ENCODE measurements around the gene APOO. TPM values are rescaled to one million over a fixed set of nuclear protein-coding genes. Genes with fewer than 3 reads are reported as not detected.

The APOO gene
- total RNA-seq, 2 donors from 2014 or later = 20.6 to 28.4 TPM

DNA sequence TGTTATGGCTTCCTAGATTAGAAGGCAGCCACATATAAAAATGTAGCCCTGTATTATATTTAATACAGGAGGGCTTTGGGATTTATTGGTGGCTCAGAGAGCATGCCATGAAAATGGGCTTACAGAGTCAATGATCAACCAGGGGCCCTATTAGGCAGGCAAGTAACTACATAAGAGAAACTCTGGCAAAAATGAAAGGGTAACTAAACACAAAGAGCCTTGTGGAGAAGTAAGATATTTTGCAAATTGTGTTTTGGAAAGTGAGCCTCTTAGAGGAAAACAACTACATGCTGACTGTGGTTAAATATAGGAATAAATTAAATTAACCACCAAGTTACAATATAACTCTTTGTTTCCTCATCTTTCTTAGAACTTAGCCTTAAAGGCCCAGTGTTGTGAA is 119.2 kb downstream of the APOO start:
- ATAC-seq (no peak), DNase-seq (ENCODE audit: low spot score in 2 of 2) (no peak)
- no peak overlapping the region for H3K27ac Mint-ChIP-seq
- H3K36me3 Mint-ChIP-seq = peaks cover 19 to 28% of the 10 kb centered on the region in 2 donors
- H3K9me3 Mint-ChIP-seq = no peaks in the 10 kb centered on the region

DNA sequence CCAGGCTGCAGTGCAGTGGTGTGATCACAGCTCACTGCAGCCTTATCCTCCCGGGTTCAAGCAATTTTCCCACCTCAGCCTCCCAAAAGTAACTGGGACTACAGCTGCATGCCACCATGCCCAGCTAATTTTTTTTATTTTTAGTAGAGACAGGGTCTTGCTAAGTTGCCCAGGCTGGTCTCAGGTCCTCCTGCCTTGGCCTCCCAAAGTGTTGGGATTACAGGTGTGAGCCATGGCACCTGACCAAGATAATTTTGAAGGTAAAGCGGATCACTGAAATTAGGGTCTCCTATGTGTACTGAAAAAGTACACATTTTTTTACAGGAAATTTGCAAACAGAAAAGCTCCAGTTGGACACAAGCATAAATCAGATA is 120.0 kb downstream of the APOO start:
- Mint-ChIP-seq H3K27ac (no peak overlapping the region), H3K36me3 (peaks cover 20 to 29% of the 10 kb centered on the region in 2 donors), H3K9me3 (no peaks in the 10 kb centered on the region)
- DNase-seq (ENCODE audit: low spot score in 2 of 2) (no peak), ATAC-seq (no peak)

DNA sequence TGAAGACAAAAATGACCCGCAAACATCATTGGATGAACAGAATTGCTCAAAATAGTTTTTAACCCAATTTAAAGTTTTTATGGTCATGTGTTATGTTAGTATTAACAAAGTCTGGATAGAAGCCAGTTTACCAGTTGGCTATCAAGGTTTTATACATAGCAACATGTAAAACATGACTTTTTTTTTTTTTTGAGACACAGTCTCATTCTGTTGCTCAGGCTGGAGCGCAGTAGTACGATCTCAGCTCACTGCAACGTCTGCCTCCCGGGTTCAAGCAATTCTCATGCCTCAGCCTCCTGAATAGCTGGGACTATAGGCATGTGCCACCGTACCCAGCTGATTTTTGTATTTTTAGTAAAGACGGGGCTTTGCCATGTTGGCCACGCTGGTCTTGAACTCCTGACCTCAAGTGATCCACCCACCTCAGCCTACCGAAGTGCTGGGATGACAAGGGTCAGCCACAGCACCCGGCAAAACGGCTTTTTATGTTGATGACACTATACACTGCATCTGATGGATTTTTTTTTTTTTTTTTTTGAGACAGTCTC is 121.4 kb downstream of the APOO start:
- Mint-ChIP-seq H3K9me3 (no peaks in the 10 kb centered on the region), H3K36me3 (peaks cover 20 to 29% of the 10 kb centered on the region in 2 donors), H3K27ac (peak overlapping the region; percentile 55 to 99)
- no peak for ATAC-seq
- DNase-seq (ENCODE audit: low spot score in 2 of 2) = no peak

DNA sequence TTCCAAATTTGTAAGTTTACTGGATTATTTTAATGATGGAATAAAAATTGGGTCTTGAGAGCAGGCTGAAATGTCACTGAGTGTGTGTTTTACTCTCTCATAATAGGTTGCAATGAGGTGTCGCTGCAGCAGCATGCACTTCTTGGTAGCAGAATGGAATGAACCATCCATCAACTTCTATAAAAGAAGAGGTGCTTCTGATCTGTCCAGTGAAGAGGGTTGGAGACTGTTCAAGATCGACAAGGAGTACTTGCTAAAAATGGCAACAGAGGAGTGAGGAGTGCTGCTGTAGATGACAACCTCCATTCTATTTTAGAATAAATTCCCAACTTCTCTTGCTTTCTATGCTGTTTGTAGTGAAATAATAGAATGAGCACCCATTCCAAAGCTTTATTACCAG is 122.2 kb downstream of the APOO start:
- no peak for ATAC-seq
- peaks cover 20 to 29% of the 10 kb centered on the region in 2 donors for H3K36me3 Mint-ChIP-seq
- no peak for DNase-seq (ENCODE audit: low spot score in 2 of 2)
- H3K9me3 Mint-ChIP-seq = no peaks in the 10 kb centered on the region
- H3K27ac Mint-ChIP-seq = peak overlapping the region; percentile 30 to 99

DNA sequence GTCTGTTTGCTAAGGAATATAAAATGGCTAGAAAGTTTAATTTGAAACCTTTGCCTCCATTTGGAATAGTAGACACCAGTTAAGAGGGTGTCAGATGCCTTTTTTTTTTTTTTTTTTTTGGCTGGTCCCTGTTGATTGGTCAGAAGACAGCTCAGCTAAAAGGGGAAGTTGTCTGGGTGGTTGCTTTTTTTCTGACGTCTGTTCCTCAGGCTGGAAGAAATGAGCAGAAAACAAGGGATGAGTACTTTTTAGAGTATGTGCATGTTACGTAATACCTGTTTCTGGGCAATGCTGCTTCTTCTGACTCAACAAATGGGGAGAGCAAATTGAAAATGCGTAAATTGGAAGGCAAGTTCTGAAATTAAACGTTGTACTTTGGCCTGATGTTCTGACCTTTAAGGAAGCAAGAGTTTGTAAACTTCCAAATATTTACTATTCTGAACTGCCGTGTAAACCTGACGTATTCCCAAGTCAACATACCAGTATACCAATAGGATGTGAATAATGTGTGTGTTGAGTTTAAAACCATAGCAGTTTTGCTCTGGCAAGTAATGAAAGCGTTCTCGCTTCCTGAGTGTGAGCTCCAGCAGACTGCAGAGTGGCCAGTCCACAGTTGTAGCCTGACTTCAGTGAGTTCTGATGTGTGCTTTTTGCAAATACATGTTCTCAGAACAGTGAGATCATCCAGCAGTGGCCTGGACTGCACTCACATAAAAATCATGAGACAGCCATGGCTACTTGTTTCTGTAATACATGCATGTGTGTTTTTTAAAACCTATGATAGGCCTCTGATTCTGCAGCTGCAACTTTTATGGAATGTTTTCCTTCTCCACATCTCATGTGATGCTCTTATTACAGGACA is 123.0 kb downstream of the APOO start:
- ATAC-seq (peak in 1 of 2 donors; percentile 2), DNase-seq (ENCODE audit: low spot score in 2 of 2) (no peak)
- peaks cover 20 to 29% of the 10 kb centered on the region in 2 donors for H3K36me3 Mint-ChIP-seq
- peak overlapping the region; percentile 98 to 99 for H3K27ac Mint-ChIP-seq
- H3K9me3 Mint-ChIP-seq = no peaks in the 10 kb centered on the region

DNA sequence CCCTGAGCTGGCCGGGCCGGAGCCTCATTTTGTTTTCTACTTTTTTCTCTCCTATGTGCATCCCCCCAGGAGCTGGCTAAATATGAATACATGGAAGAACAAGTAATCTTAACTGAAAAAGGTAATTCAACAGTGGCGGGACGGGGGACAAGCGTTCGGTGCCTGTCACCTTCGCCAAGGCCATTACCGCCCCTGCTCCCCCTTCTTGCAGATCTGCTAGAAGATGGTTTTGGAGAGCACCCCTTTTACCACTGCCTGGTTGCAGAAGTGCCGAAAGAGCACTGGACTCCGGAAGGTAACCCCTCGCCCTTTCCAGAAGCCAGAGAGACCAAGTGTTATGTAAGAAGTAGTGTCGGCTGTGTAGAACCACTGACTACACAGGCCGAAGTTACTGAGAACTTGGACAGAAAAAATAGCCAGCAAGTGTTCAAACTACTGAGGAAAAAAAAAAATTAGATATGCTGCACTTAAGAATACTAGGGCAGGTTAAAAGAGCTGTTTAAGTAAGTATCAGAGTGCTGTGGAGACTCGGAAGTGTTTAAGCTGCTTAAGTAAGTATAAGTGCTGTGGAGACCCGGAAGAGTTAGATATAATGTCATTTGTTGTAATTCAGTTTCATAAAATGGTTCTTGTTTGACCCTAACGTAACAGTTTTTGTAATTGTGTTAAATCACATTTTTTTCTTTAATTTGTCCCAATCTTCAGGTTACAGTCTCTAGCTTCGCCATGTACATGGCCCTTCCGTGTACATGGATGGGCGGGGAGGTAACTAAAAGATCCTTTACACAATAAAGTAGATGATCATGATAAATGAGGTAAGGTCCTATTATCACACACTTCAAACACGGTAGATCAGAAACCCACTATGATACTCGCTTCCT is 123.9 kb downstream of the APOO start:
- H3K9me3 Mint-ChIP-seq = no peaks in the 10 kb centered on the region
- H3K36me3 Mint-ChIP-seq = peaks cover 20 to 29% of the 10 kb centered on the region in 2 donors
- ATAC-seq = no peak
- peak overlapping the region; percentile 98 to 99 for H3K27ac Mint-ChIP-seq
- no peak for DNase-seq (ENCODE audit: low spot score in 2 of 2)

Other genes with a start within 250 kb of the APOO start
- gene PRDX4, start 240.4 kb downstream of the APOO start, total RNA-seq = 10 to 100 TPM; 42.6 to 48.2 TPM
- 10 to 100 TPM; 33.6 to 56.3 TPM for gene ACOT9, start 164.7 kb downstream of the APOO start, total RNA-seq
- 100 to 1,000 TPM; 160 to 466 TPM for gene SAT1, start 124.8 kb downstream of the APOO start, total RNA-seq
- gene CXorf58, start 68 bp upstream of the APOO start, total RNA-seq = under 1 TPM in 1 of 2 donors, not detected in 1; 0.37 TPM
- gene KLHL15, start 119.2 kb upstream of the APOO start, total RNA-seq = 10 to 100 TPM; 11.8 to 31.6 TPM
- gene EIF2S3, start 147.0 kb upstream of the APOO start, total RNA-seq = 100 to 1,000 TPM; 232 to 306 TPM
- gene ZFX, start 241.8 kb upstream of the APOO start, total RNA-seq = 10 to 100 TPM; 31.7 to 44.8 TPM

All from activated naive CD4-positive, alpha-beta T cell treated with anti-CD3 and anti-CD28 coated beads, Interleukin-2, amount 50 U/mL, for 72 hours (primary cell).